ENCODE results near the gene CHD8.

GRCh38 chr14:21346532-21347135 lies 109.3 kb downstream of the CHD8 start:
- no peak for TF ChIP-seq NFE2L1 (CRISPR knock-in tag; IDR thresholded peaks at IDR 0.05)
- no peak for TF ChIP-seq ELF4 (CRISPR knock-in tag; IDR thresholded peaks at IDR 0.05; ENCODE audit: low read depth)
- TF ChIP-seq, protein P1, sequence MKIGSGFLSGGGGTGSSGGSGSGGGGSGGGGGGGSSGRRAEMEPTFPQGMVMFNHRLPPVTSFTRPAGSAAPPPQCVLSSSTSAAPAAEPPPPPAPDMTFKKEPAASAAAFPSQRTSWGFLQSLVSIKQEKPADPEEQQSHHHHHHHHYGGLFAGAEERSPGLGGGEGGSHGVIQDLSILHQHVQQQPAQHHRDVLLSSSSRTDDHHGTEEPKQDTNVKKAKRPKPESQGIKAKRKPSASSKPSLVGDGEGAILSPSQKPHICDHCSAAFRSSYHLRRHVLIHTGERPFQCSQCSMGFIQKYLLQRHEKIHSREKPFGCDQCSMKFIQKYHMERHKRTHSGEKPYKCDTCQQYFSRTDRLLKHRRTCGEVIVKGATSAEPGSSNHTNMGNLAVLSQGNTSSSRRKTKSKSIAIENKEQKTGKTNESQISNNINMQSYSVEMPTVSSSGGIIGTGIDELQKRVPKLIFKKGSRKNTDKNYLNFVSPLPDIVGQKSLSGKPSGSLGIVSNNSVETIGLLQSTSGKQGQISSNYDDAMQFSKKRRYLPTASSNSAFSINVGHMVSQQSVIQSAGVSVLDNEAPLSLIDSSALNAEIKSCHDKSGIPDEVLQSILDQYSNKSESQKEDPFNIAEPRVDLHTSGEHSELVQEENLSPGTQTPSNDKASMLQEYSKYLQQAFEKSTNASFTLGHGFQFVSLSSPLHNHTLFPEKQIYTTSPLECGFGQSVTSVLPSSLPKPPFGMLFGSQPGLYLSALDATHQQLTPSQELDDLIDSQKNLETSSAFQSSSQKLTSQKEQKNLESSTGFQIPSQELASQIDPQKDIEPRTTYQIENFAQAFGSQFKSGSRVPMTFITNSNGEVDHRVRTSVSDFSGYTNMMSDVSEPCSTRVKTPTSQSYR (CRISPR knock-in tag; IDR thresholded peaks at IDR 0.05), result no peak
- TF ChIP-seq CTCF (IDR thresholded peaks at IDR 0.05), result no peak
- TF ChIP-seq TEAD1 (CRISPR knock-in tag; IDR thresholded peaks at IDR 0.05), result no peak
- no peak for TF ChIP-seq ATF3 (CRISPR knock-in tag; conservative IDR thresholded peaks at IDR 0.05)
- TF ChIP-seq NR3C1 (CRISPR knock-in tag; conservative IDR thresholded peaks at IDR 0.05; ENCODE audit: low read depth), result no peak
